Measurements from ENCODE around the gene TEX22. TPM values are rescaled to one million over a fixed set of nuclear protein-coding genes. Genes with fewer than 3 reads are reported as not detected.
A peak's percentile ranks its signal among the peaks of the same experiment; 100 is the strongest.

The TEX22 gene
- total and polyA plus RNA-seq, 2 donors, result 0.85 to 1.2 TPM

- peaks cover 0 to 2% of the 10 kb centered on the region in 2 donors for H3K9me3 ChIP-seq (ENCODE audit: control insufficient read depth in 2 of 2, insufficient read depth in 1 of 2, low read length in 1 of 2)
Measured at GRCh38 chr14:105445901-105446845, 47.8 kb downstream of the TEX22 start.

DNA sequence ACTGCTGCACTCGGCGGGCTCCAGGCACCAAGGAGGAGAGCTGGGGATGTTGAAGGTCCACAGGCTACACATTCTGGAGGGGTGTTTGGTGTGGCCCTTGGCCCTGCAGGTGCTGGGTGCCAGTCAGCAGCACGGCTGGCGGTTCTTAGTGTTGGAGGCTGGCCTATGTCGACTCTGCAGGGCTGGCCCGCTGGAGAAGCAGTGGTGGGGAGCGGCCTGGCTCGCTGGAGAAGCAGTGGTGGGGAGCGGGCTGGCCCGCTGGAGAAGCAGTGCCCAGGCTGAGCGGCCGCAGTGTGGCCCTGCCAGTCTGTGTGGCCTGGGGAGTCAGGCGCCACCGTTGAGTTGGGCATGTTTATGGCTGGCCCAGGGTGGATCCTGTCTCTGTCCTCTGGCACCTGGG, 48.6 kb downstream of the TEX22 start:
- H3K4me1 ChIP-seq (ENCODE audit: control insufficient read depth in 2 of 2, insufficient read depth in 2 of 2, low read length in 2 of 2), result no peaks in the 10 kb centered on the region
- no peak overlapping the region for H3K27ac ChIP-seq (ENCODE audit: low read depth in 1 of 2, low read length in 1 of 2)
- H3K27me3 ChIP-seq (ENCODE audit: control insufficient read depth in 2 of 2, insufficient read depth in 1 of 2, low read length in 1 of 2), result no peaks in the 10 kb centered on the region
- H3K4me3 ChIP-seq (ENCODE audit: low read length in 2 of 2), result no peak overlapping the region
- 90% methylated on average over 14 of the region's 14 CpGs for WGBS
- DNase-seq (ENCODE audit: low read depth in 6 of 9, low spot score in 9 of 9), result no peak
- H3K9me3 ChIP-seq (ENCODE audit: control insufficient read depth in 2 of 2, insufficient read depth in 1 of 2, low read length in 1 of 2), result peaks cover 0 to 2% of the 10 kb centered on the region in 2 donors
- H3K36me3 ChIP-seq (ENCODE audit: control insufficient read depth in 2 of 2, insufficient read depth in 2 of 2, low read length in 1 of 2), result peaks cover 39 to 68% of the 10 kb centered on the region in 2 donors

More at GRCh38 chr14:105445901-105446845, 47.8 kb downstream of the TEX22 start:
- Histone ChIP-seq H3K4me1 (ENCODE audit: control insufficient read depth in 2 of 2, insufficient read depth in 2 of 2, low read length in 2 of 2) (no peaks in the 10 kb centered on the region), H3K4me3 (ENCODE audit: low read length in 2 of 2) (no peak overlapping the region), H3K36me3 (ENCODE audit: control insufficient read depth in 2 of 2, insufficient read depth in 2 of 2, low read length in 1 of 2) (peaks cover 37 to 64% of the 10 kb centered on the region in 2 donors), H3K27me3 (ENCODE audit: control insufficient read depth in 2 of 2, insufficient read depth in 1 of 2, low read length in 1 of 2) (no peaks in the 10 kb centered on the region), H3K27ac (ENCODE audit: low read depth in 1 of 2, low read length in 1 of 2) (no peak overlapping the region)
- WGBS, result 96% methylated on average over 26 of the region's 26 CpGs
- no peak for DNase-seq (ENCODE audit: low read depth in 6 of 9, low spot score in 9 of 9)

DNA sequence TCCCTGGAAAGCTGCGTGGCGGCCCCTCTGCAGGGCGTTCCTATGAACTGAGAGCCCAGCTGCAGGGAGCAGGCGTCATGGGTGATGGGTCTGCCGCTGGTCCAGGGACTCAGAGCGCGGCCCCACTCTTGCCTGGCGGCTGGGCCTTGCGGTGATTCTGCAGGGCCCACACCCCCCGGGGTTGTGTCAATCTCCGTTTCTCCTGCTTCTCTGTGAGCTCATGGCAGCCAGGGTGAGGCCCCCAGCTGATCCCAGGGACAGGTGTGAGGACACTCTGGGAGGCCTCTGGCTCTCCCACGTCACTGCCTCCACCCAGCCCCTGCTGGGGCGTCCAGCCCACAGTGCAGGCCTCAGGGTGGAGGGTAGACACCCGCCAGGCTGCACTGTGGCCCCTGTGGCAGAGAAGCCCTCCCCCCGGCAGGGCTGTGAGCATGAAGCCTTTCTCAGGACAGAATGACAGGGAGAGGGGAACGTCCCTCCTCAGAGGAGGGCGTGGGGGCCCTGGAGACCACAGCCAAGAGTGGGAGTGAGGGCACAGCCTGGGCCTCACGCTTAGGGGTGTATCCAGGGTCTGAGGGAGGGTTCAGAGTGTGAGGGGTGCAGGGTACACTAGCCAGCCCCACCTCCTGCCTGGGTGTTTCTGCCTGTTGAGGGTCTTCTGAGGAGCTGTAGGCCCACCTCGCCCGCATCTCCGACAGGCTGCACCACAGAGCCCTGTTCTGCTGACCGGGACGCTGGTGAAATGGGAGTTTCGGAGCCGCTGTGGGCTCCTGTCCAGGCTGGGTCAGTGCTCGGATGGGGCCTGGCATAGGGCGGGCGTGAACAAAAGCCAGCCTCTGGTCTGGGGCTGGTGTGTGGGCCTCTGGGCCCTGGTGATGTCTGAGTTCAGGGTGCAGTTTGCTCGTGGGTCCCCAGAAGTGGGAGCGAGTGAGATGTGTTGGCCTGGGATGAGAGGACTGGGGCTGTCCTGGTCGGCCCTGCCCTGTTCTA, 49.6 kb downstream of the TEX22 start:
- no peak overlapping the region for H3K27ac ChIP-seq (ENCODE audit: low read depth in 1 of 2, low read length in 1 of 2)
- no peak for DNase-seq (ENCODE audit: low read depth in 6 of 9, low spot score in 9 of 9)

DNA sequence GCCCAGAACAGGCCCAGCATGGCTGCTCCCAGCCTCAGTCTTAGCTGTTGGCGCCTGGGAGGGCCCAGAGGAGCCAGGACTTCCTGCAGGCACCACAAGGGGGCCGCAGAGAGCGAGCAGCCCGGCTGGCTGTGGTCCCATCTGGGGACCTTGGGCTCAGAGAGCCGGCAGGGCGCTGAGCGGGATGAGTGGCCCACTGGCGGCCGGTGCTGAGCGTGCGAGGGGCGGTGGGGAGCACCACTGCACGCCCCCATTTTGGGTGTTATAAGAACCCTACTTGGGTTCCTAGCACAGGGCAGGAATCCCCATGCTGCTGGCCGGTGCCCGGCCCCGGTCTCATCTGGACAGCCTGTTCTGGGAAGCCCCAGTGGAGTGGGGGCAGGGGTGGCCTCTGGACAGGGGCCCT, 50.4 kb downstream of the TEX22 start:
- peaks cover 37 to 64% of the 10 kb centered on the region in 2 donors for H3K36me3 ChIP-seq (ENCODE audit: control insufficient read depth in 2 of 2, insufficient read depth in 2 of 2, low read length in 1 of 2)
- DNase-seq (ENCODE audit: low read depth in 6 of 9, low spot score in 9 of 9), result peak in 4 of 9 donors; percentile 18 to 50 (median 37)
- no peaks in the 10 kb centered on the region for H3K9me3 ChIP-seq (ENCODE audit: control insufficient read depth in 2 of 2, insufficient read depth in 1 of 2, low read length in 1 of 2)
- H3K27ac ChIP-seq (ENCODE audit: low read depth in 1 of 2, low read length in 1 of 2), result no peak overlapping the region
- no peak overlapping the region for H3K4me3 ChIP-seq (ENCODE audit: low read length in 2 of 2)
- no peaks in the 10 kb centered on the region for H3K27me3 ChIP-seq (ENCODE audit: control insufficient read depth in 2 of 2, insufficient read depth in 1 of 2, low read length in 1 of 2)
- 84% methylated on average over 16 of the region's 16 CpGs for WGBS
- H3K4me1 ChIP-seq (ENCODE audit: control insufficient read depth in 2 of 2, insufficient read depth in 2 of 2, low read length in 2 of 2), result no peaks in the 10 kb centered on the region

More for the DNA sequence above, 49.6 kb downstream of the TEX22 start:
- Histone ChIP-seq H3K4me1 (ENCODE audit: control insufficient read depth in 2 of 2, insufficient read depth in 2 of 2, low read length in 2 of 2) (no peaks in the 10 kb centered on the region), H3K36me3 (ENCODE audit: control insufficient read depth in 2 of 2, insufficient read depth in 2 of 2, low read length in 1 of 2) (peaks cover 40 to 65% of the 10 kb centered on the region in 2 donors), H3K27me3 (ENCODE audit: control insufficient read depth in 2 of 2, insufficient read depth in 1 of 2, low read length in 1 of 2) (no peaks in the 10 kb centered on the region), H3K4me3 (ENCODE audit: low read length in 2 of 2) (no peak overlapping the region), H3K9me3 (ENCODE audit: control insufficient read depth in 2 of 2, insufficient read depth in 1 of 2, low read length in 1 of 2) (no peaks in the 10 kb centered on the region)
- 98% methylated on average over 31 of the region's 31 CpGs for WGBS

DNA sequence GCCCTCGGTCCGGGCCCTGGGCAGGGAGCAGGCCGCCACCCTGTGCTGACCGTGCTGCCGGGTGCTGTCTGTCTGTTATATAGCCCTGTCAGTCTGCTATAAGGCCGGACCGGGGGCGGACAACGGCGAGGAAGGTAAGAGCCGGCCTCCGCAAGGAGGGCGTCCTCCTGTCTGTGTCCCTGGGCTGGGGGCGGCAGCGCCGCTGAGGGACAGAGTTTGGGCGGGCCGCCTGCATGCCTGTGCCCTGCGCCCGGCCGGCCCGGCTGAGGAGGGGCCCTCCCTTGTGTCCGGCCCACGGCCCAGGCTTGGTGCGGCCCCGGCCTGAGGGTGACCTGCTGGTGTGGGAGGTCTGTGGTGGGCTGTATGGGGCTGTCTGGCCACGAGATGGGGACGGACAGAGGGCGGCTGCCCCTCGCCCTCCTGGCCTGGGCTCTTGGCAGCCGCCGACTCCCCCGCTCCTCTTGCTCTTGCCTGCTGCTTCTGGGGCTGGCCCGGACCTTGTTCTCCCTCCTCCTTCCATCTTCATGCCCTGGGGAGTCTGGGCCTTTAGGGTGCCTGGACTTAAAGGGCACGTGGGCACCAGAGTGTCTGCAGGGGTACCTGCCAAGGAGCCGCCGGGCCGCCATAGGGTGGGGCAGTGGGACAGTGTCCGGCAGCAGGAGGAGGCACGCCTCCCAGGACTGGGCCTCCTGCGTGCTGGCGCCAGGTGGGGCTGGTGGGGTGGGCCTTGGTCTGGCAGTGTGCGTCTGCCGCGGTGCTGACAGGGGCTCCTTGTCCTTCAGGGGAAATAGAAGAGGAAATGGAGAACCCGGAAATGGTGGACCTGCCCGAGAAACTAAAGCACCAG, 51.2 kb downstream of the TEX22 start:
- H3K36me3 ChIP-seq (ENCODE audit: control insufficient read depth in 2 of 2, insufficient read depth in 2 of 2, low read length in 1 of 2), result peaks cover 44 to 72% of the 10 kb centered on the region in 2 donors
- H3K4me1 ChIP-seq (ENCODE audit: control insufficient read depth in 2 of 2, insufficient read depth in 2 of 2, low read length in 2 of 2), result no peaks in the 10 kb centered on the region
- WGBS, result 98% methylated on average over 47 of the region's 47 CpGs
- no peaks in the 10 kb centered on the region for H3K27me3 ChIP-seq (ENCODE audit: control insufficient read depth in 2 of 2, insufficient read depth in 1 of 2, low read length in 1 of 2)
- DNase-seq (ENCODE audit: low read depth in 6 of 9, low spot score in 9 of 9), result no peak
- H3K27ac ChIP-seq (ENCODE audit: low read depth in 1 of 2, low read length in 1 of 2), result no peak overlapping the region
- H3K9me3 ChIP-seq (ENCODE audit: control insufficient read depth in 2 of 2, insufficient read depth in 1 of 2, low read length in 1 of 2), result no peaks in the 10 kb centered on the region
- H3K4me3 ChIP-seq (ENCODE audit: low read length in 2 of 2), result no peak overlapping the region

DNA sequence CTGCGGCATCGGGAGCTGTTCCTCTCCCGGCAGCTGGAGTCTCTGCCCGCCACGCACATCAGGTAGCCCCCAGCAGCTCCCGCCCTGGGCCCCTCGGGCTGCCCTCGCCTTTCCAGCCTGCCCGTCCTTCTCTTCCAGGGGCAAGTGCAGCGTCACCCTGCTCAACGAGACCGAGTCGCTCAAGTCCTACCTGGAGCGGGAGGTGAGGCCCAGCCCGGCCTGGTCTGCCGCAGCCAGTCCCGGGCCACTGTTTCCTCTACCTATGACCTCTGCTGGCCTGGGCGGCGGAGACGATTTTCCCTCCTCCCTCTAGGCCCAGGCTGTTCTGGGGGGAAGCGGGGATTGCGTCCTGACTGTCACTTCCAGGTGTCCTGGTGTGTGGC, 51.8 kb downstream of the TEX22 start:
- H3K9me3 ChIP-seq (ENCODE audit: control insufficient read depth in 2 of 2, insufficient read depth in 1 of 2, low read length in 1 of 2), result no peaks in the 10 kb centered on the region
- H3K36me3 ChIP-seq (ENCODE audit: control insufficient read depth in 2 of 2, insufficient read depth in 2 of 2, low read length in 1 of 2), result peaks cover 47 to 69% of the 10 kb centered on the region in 2 donors
- whole genome bisulfite sequencing, result 98% methylated on average over 22 of the region's 22 CpGs
- no peak overlapping the region for H3K27ac ChIP-seq (ENCODE audit: low read depth in 1 of 2, low read length in 1 of 2)
- H3K4me1 ChIP-seq (ENCODE audit: control insufficient read depth in 2 of 2, insufficient read depth in 2 of 2, low read length in 2 of 2), result no peaks in the 10 kb centered on the region
- H3K4me3 ChIP-seq (ENCODE audit: low read length in 2 of 2), result no peak overlapping the region
- no peak for DNase-seq (ENCODE audit: low read depth in 6 of 9, low spot score in 9 of 9)
- no peaks in the 10 kb centered on the region for H3K27me3 ChIP-seq (ENCODE audit: control insufficient read depth in 2 of 2, insufficient read depth in 1 of 2, low read length in 1 of 2)

- WGBS, result 96% methylated on average over 29 of the region's 29 CpGs
- Histone ChIP-seq H3K27ac (ENCODE audit: low read depth in 1 of 2, low read length in 1 of 2) (no peak overlapping the region), H3K4me1 (ENCODE audit: control insufficient read depth in 2 of 2, insufficient read depth in 2 of 2, low read length in 2 of 2) (no peaks in the 10 kb centered on the region), H3K4me3 (ENCODE audit: low read length in 2 of 2) (no peak overlapping the region), H3K9me3 (ENCODE audit: control insufficient read depth in 2 of 2, insufficient read depth in 1 of 2, low read length in 1 of 2) (no peaks in the 10 kb centered on the region), H3K36me3 (ENCODE audit: control insufficient read depth in 2 of 2, insufficient read depth in 2 of 2, low read length in 1 of 2) (peaks cover 54 to 69% of the 10 kb centered on the region in 2 donors), H3K27me3 (ENCODE audit: control insufficient read depth in 2 of 2, insufficient read depth in 1 of 2, low read length in 1 of 2) (no peaks in the 10 kb centered on the region)
- DNase-seq (ENCODE audit: low read depth in 6 of 9, low spot score in 9 of 9), result no peak
Measured at GRCh38 chr14:105450864-105451720, 52.8 kb downstream of the TEX22 start.

DNA sequence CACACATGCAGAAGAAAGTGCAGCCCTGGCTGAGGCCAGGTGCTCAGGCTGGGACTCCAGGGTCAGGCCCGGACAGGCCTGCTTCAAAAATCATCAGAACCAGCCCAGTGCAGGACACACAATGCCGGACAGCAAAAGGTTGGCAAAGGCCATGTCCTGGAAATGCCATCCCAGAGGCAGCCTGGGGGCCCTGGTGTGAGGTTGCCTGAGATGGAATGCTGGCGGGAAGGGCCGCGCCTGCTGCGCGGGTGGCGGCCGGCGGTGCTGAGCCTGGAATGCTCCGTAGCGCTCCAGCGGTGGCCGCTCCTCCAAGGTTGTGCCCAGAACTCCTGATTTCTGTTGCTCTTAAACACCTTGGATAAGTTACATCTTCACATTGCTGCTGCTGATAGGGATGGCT, 54.6 kb downstream of the TEX22 start:
- Histone ChIP-seq H3K27me3 (ENCODE audit: control insufficient read depth in 2 of 2, insufficient read depth in 1 of 2, low read length in 1 of 2) (no peaks in the 10 kb centered on the region), H3K4me3 (ENCODE audit: low read length in 2 of 2) (no peak overlapping the region), H3K4me1 (ENCODE audit: control insufficient read depth in 2 of 2, insufficient read depth in 2 of 2, low read length in 2 of 2) (no peaks in the 10 kb centered on the region), H3K27ac (ENCODE audit: low read depth in 1 of 2, low read length in 1 of 2) (no peak overlapping the region), H3K9me3 (ENCODE audit: control insufficient read depth in 2 of 2, insufficient read depth in 1 of 2, low read length in 1 of 2) (no peaks in the 10 kb centered on the region), H3K36me3 (ENCODE audit: control insufficient read depth in 2 of 2, insufficient read depth in 2 of 2, low read length in 1 of 2) (peaks cover 69 to 71% of the 10 kb centered on the region in 2 donors)
- WGBS, result 90% methylated on average over 14 of the region's 14 CpGs
- DNase-seq (ENCODE audit: low read depth in 6 of 9, low spot score in 9 of 9), result no peak
